MM.1S (cell line): Measurements from ENCODE around the gene CMPK1.
A peak's percentile ranks its signal among the peaks of the same experiment; 100 is the strongest.

Experiments used
- DNase-seq: peaks from one replicate; pipeline ENCODE4 v3.0.0-alpha.2; 2015
- H2AFZ ChIP-seq: fragments of 300-600 bp; sonication (generic); 2 replicates; pipeline ENCODE4 v1.6.0; 2016; ENCODE audit warnings: antibody characterized with exemption, low read length
- H3F3A ChIP-seq: fragments of 300-600 bp; sonication (generic); 2 replicates; pipeline ENCODE4 v1.6.1; 2016; ENCODE audit warnings: mild to moderate bottlenecking, antibody characterized with exemption, low read length, moderate library complexity, mixed read lengths; ENCODE audit not compliant: insufficient read depth
- H3K27ac ChIP-seq: fragments of 300-600 bp; sonication (generic); 2 replicates; pipeline ENCODE4 v1.5.1; 2016; ENCODE audit warnings: mild to moderate bottlenecking, low read length
- H3K27me3 ChIP-seq: fragments of 300-600 bp; sonication (generic); replicated peaks from 2 replicates; pipeline ENCODE4 v1.6.0; 2016; ENCODE audit warnings: low read length; ENCODE audit not compliant: insufficient read depth
- H3K36me3 ChIP-seq: fragments of 300-600 bp; sonication (generic); replicated peaks from 2 replicates; pipeline ENCODE4 v1.6.1; 2016; ENCODE audit warnings: mild to moderate bottlenecking, low read length, mixed read lengths; ENCODE audit not compliant: insufficient read depth
- H3K4me1 ChIP-seq: fragments of 300-600 bp; sonication (generic); 2 replicates; pipeline ENCODE4 v1.6.1; 2016; ENCODE audit warnings: low read length, mixed read lengths
- H3K4me2 ChIP-seq: fragments of 300-600 bp; sonication (generic); 2 replicates; pipeline ENCODE4 v1.6.0; 2016; ENCODE audit warnings: low read depth, low read length
- H3K4me3 ChIP-seq: fragments of 300-600 bp; sonication (generic); 2 replicates; pipeline ENCODE4 v1.5.1; 2016; ENCODE audit warnings: low read length, mixed read lengths
- H3K79me2 ChIP-seq: fragments of 300-600 bp; sonication (generic); 2 replicates; pipeline ENCODE4 v1.6.1; 2016; ENCODE audit warnings: mixed run types, low read length, mixed read lengths
- H3K9ac ChIP-seq: fragments of 300-600 bp; sonication (generic); 2 replicates; pipeline ENCODE4 v1.6.1; 2016; ENCODE audit warnings: low read length, mixed read lengths
- H3K9me2 ChIP-seq: fragments of 300-600 bp; sonication (generic); replicated peaks from 2 replicates; pipeline ENCODE4 v1.6.1; 2016; ENCODE audit warnings: mild to moderate bottlenecking, low read length, mixed read lengths; ENCODE audit not compliant: insufficient read depth
- H3K9me3 ChIP-seq: fragments of 300-600 bp; sonication (generic); replicated peaks from 2 replicates; pipeline ENCODE4 v1.6.1; 2016; ENCODE audit warnings: mild to moderate bottlenecking, low read length, mixed read lengths; ENCODE audit not compliant: insufficient read depth
- H4K20me1 ChIP-seq: fragments of 300-600 bp; sonication (generic); 2 replicates; pipeline ENCODE4 v1.6.1; 2016; ENCODE audit warnings: mild to moderate bottlenecking, low read length, moderate library complexity, mixed read lengths; ENCODE audit not compliant: insufficient read depth
- EZH2 ChIP-seq: fragments of 300-600 bp; sonication (generic); optimal IDR thresholded peaks from 2 replicates; pipeline ENCODE3; 2017; ENCODE audit warnings: low read depth, mild to moderate bottlenecking, antibody characterized with exemption, low read length, mixed read lengths
- EZH2phosphoT487 ChIP-seq: fragments of 300-600 bp; sonication (generic); IDR thresholded peaks from 2 replicates; pipeline ENCODE4 v1.6.1; 2018; ENCODE audit warnings: antibody characterized with exemption, low read length
- TF ChIP-seq, protein P1 (sequence below): fragments of 300-600 bp; sonication (generic); IDR thresholded peaks from 2 replicates; pipeline ENCODE4 v1.5.1; 2016; ENCODE audit warnings: antibody characterized with exemption, low read length, mixed read lengths

Gene CMPK1

DNA sequence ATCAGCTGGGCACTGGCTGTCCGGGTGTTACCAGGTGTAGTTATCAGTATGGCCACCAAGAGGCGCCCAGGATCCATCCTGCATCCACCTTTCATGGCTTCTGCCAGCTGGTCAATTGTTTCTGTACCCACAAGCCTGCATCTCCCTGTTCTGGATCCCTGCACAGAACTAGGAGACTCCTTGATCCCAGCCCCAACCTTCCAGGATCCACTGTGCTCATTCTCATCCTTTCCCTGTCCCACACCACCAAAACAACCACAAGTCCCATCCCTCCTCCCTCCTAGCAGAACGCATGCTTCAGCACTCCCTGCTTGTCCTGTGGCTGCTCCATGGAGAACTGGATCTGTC lies 55.3 kb downstream of the CMPK1 start:
- H3F3A ChIP-seq, result peaks cover 9% of the 10 kb centered on the region; the same call in 1 of the 2 replicates
- no peaks in the 10 kb centered on the region for H3K79me2 ChIP-seq
- TF ChIP-seq, protein P1, sequence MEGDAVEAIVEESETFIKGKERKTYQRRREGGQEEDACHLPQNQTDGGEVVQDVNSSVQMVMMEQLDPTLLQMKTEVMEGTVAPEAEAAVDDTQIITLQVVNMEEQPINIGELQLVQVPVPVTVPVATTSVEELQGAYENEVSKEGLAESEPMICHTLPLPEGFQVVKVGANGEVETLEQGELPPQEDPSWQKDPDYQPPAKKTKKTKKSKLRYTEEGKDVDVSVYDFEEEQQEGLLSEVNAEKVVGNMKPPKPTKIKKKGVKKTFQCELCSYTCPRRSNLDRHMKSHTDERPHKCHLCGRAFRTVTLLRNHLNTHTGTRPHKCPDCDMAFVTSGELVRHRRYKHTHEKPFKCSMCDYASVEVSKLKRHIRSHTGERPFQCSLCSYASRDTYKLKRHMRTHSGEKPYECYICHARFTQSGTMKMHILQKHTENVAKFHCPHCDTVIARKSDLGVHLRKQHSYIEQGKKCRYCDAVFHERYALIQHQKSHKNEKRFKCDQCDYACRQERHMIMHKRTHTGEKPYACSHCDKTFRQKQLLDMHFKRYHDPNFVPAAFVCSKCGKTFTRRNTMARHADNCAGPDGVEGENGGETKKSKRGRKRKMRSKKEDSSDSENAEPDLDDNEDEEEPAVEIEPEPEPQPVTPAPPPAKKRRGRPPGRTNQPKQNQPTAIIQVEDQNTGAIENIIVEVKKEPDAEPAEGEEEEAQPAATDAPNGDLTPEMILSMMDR, result peak; percentile 75
- TF ChIP-seq EZH2phosphoT487 (no peak), EZH2 (no peak)
- H2AFZ ChIP-seq, result no peak overlapping the region
- H3K9me2 ChIP-seq, result no peaks in the 10 kb centered on the region
- H3K4me3 ChIP-seq, result no peak overlapping the region
- H3K4me1 ChIP-seq, result no peaks in the 10 kb centered on the region
- H3K9ac ChIP-seq, result no peak overlapping the region
- H3K4me2 ChIP-seq, result no peak overlapping the region
- no peaks in the 10 kb centered on the region for H3K36me3 ChIP-seq
- no peaks in the 10 kb centered on the region for H4K20me1 ChIP-seq
- peak; percentile 35 for DNase-seq
- H3K27me3 ChIP-seq, result no peaks in the 10 kb centered on the region
- no peak overlapping the region for H3K27ac ChIP-seq
- H3K9me3 ChIP-seq, result no peaks in the 10 kb centered on the region

DNA sequence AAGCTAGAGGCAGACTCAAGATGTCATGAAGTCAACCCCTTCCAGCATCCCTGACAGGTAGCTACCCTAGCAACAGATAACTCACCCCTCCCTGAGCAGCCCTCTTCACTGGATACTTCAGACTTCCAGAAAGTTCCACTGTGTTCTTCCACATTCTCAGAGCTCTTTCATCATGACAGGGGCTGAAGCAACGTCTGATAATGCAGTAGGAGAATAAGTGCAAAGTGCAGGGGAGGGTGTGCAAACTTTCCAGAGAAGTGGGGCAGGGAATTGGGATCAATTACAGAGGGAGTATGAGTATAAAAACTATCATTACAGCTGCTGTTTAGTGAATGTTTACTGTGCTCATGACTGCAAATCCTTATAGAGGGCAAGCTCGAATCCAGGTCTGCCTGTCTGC lies 56.1 kb downstream of the CMPK1 start:
- H3F3A ChIP-seq, result peaks cover 9% of the 10 kb centered on the region; the same call in 1 of the 2 replicates
- H2AFZ ChIP-seq, result no peak overlapping the region
- H3K27ac ChIP-seq, result no peak overlapping the region
- no peaks in the 10 kb centered on the region for H3K4me1 ChIP-seq
- H3K4me3 ChIP-seq, result no peak overlapping the region
- no peaks in the 10 kb centered on the region for H3K36me3 ChIP-seq
- no peaks in the 10 kb centered on the region for H3K9me2 ChIP-seq
- TF ChIP-seq, protein P1, result no peak
- TF ChIP-seq EZH2, result no peak
- TF ChIP-seq EZH2phosphoT487, result no peak
- no peak overlapping the region for H3K4me2 ChIP-seq
- H3K9ac ChIP-seq, result no peak overlapping the region
- no peaks in the 10 kb centered on the region for H3K9me3 ChIP-seq
- no peaks in the 10 kb centered on the region for H3K79me2 ChIP-seq
- DNase-seq, result no peak
- no peaks in the 10 kb centered on the region for H3K27me3 ChIP-seq
- H4K20me1 ChIP-seq, result no peaks in the 10 kb centered on the region

DNA sequence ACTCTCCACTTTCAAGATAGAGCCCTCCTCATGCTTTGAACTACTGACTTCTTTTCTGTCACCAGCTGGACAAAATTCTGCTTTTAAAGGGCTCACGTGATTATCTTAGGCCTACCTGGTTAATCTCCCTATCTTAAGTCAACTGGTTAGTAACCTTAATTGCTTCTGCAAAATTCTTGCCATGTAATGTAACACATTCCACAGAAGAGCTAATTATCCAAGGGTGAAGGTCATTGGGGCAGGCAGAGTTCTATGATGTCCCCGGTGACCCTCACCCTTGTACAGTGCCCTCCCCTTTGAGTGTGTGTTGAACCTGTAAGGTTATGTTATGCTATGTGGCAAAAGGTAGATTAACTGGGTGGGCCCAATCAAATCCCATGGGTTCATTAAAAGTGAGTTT lies 57.3 kb downstream of the CMPK1 start:
- Histone ChIP-seq H2AFZ (no peak overlapping the region), H3F3A (peaks cover 9% of the 10 kb centered on the region; the same call in 1 of the 2 replicates), H3K4me1 (no peaks in the 10 kb centered on the region), H3K27me3 (no peaks in the 10 kb centered on the region), H3K4me3 (no peak overlapping the region), H3K27ac (no peak overlapping the region), H3K79me2 (no peaks in the 10 kb centered on the region), H3K9ac (no peak overlapping the region), H3K9me3 (no peaks in the 10 kb centered on the region), H3K36me3 (no peaks in the 10 kb centered on the region), H3K9me2 (no peaks in the 10 kb centered on the region), H3K4me2 (no peak overlapping the region), H4K20me1 (no peaks in the 10 kb centered on the region)
- no peak for DNase-seq
- TF ChIP-seq EZH2 (no peak), EZH2phosphoT487 (no peak)
- TF ChIP-seq, protein P1, result no peak
